DOHH2 (cell line): Measurements from ENCODE around the gene TNNC2.
"Not testable (repeated sequence)": the region's sequence is repeated elsewhere in the genome, so short reads cannot be mapped to it uniquely, and the experiment has no call there.

Source experiments
- H3F3A ChIP-seq: fragments of 200-600 bp; sonication (generic), shearing (Covaris generic); 2 replicates; pipeline ENCODE4 v1.6.0; 2016; ENCODE audit warnings: antibody characterized with exemption, mild to moderate bottlenecking; ENCODE audit not compliant: control insufficient read depth, insufficient read depth
- H3K27ac ChIP-seq: fragments of 200-600 bp; sonication (generic); 2 replicates; pipeline ENCODE4 v1.5.1; 2014; ENCODE audit warnings: low read depth, mild to moderate bottlenecking, low read length, moderate library complexity
- H3K27me3 ChIP-seq: fragments of 200-600 bp; sonication (generic); 2 replicates; pipeline ENCODE4 v1.6.1; 2014; ENCODE audit warnings: mild to moderate bottlenecking, low read length, mixed read lengths; ENCODE audit not compliant: control insufficient read depth
- H3K36me3 ChIP-seq: fragments of 200-600 bp; sonication (generic); 2 replicates; pipeline ENCODE4 v1.6.1; 2014; ENCODE audit warnings: mild to moderate bottlenecking, low read length, moderate library complexity, mixed read lengths; ENCODE audit not compliant: control insufficient read depth
- H3K4me1 ChIP-seq: fragments of 200-600 bp; sonication (generic); 2 replicates; pipeline ENCODE4 v1.6.1; 2014; ENCODE audit warnings: mild to moderate bottlenecking, low read length, mixed read lengths; ENCODE audit not compliant: control insufficient read depth
- H3K4me2 ChIP-seq: fragments of 200-600 bp; sonication (generic); 2 replicates; pipeline ENCODE4 v1.6.0; 2014; ENCODE audit warnings: mild to moderate bottlenecking, low read length, moderate library complexity
- H3K4me3 ChIP-seq: fragments of 200-600 bp; sonication (generic); 2 replicates; pipeline ENCODE4 v1.5.1; 2014; ENCODE audit warnings: mild to moderate bottlenecking, low read length, mixed read lengths
- H3K79me2 ChIP-seq: fragments of 200-600 bp; sonication (generic); 2 replicates; pipeline ENCODE4 v1.6.1; 2014; ENCODE audit warnings: mild to moderate bottlenecking, low read length, mixed read lengths; ENCODE audit not compliant: control insufficient read depth
- H3K9me2 ChIP-seq: fragments of 200-600 bp; sonication (generic); replicated peaks from 2 replicates; pipeline ENCODE4 v1.6.1; 2014; ENCODE audit warnings: mild to moderate bottlenecking, low read length, mixed read lengths; ENCODE audit not compliant: control insufficient read depth
- H3K9me3 ChIP-seq: fragments of 200-600 bp; sonication (generic); 2 replicates; pipeline ENCODE4 v1.6.1; 2014; ENCODE audit warnings: antibody characterized with exemption, low read length, mixed read lengths; ENCODE audit not compliant: control insufficient read depth, insufficient read depth
- H4K20me1 ChIP-seq: fragments of 200-600 bp; sonication (generic); 2 replicates; pipeline ENCODE4 v1.6.0; 2014; ENCODE audit warnings: low read depth, mild to moderate bottlenecking, antibody characterized with exemption, low read length, moderate library complexity; ENCODE audit not compliant: control insufficient read depth, insufficient read depth
- EZH2phosphoT487 ChIP-seq: fragments of 200-600 bp; sonication (generic); IDR thresholded peaks from 2 replicates; pipeline ENCODE4 v1.6.1; 2017; ENCODE audit warnings: borderline replicate concordance, mild to moderate bottlenecking, antibody characterized with exemption, low read length, moderate library complexity, mixed read lengths
- TF ChIP-seq, protein P1 (sequence below): fragments of 200-600 bp; sonication (generic); IDR thresholded peaks from one replicate; pipeline ENCODE4 v1.5.1; 2014; ENCODE audit warnings: antibody characterized with exemption, mild to moderate bottlenecking, low read depth, low read length; ENCODE audit not compliant: poor library complexity, severe bottlenecking

Gene TNNC2

DNA sequence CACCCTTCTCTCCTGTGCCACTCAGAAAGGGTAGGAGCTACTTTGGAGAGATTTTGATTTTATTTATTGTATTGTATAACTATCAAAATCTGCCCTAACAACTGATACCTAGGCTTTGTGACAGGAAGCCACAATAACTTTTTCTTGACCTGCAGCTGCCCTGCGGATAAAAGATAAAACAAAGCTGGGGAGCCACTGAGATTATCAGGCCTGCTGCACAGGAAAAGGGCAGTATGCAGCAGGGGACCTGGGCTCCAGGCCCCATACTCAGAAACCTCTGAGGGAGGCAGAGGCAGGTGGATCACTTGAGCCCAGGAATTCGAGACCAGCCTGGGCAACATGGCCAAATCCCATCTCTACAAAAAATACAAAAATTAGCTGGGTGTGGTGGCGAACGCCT is 5.5 kb upstream of the TNNC2 start:
- Histone ChIP-seq H3K9me2 (no peaks in the 10 kb centered on the region), H3K4me3 (no peak overlapping the region), H3K27ac (no peak overlapping the region), H3K79me2 (no peaks in the 10 kb centered on the region), H3K9me3 (no peaks in the 10 kb centered on the region), H4K20me1 (no peaks in the 10 kb centered on the region), H3K4me1 (peaks cover 11% of the 10 kb centered on the region), H3K4me2 (no peak overlapping the region), H3K36me3 (no peaks in the 10 kb centered on the region), H3F3A (0 out of 2 replicates have a peak, but pooled peaks cover 2% of the 10 kb centered on the region), H3K27me3 (peaks cover 23% of the 10 kb centered on the region)
- TF ChIP-seq, protein P1, sequence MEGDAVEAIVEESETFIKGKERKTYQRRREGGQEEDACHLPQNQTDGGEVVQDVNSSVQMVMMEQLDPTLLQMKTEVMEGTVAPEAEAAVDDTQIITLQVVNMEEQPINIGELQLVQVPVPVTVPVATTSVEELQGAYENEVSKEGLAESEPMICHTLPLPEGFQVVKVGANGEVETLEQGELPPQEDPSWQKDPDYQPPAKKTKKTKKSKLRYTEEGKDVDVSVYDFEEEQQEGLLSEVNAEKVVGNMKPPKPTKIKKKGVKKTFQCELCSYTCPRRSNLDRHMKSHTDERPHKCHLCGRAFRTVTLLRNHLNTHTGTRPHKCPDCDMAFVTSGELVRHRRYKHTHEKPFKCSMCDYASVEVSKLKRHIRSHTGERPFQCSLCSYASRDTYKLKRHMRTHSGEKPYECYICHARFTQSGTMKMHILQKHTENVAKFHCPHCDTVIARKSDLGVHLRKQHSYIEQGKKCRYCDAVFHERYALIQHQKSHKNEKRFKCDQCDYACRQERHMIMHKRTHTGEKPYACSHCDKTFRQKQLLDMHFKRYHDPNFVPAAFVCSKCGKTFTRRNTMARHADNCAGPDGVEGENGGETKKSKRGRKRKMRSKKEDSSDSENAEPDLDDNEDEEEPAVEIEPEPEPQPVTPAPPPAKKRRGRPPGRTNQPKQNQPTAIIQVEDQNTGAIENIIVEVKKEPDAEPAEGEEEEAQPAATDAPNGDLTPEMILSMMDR = no peak
- TF ChIP-seq EZH2phosphoT487 = no peak

DNA sequence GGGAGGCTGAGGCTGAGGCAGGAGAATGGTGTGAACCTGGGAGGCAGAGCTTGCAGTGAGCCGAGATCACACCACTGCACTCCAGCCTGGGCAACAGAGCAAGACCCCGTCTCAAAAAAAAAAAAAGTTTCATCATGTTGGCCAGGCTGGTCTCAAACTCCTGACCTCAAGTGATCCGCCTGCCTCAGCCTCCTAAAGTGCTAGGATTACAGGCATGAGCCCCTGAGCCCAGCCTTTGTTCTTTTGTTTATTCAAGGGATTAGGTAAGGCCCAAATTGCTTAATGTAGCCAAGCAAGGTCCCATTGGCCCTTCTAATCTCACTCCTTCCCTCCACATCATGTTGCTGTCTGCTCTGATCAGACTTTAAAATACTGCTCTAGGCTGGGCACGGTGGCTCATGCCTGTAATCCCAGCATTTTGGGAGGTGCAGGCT is 2.6 kb upstream of the TNNC2 start:
- not testable (repeated sequence) for H3K27ac ChIP-seq, H3K9me3 ChIP-seq, H3K79me2 ChIP-seq, H3K4me2 ChIP-seq, H3F3A ChIP-seq, H3K36me3 ChIP-seq, H3K4me3 ChIP-seq, H3K9me2 ChIP-seq, H4K20me1 ChIP-seq
- peaks cover 23% of the 10 kb centered on the region for H3K27me3 ChIP-seq
- H3K4me1 ChIP-seq = peaks cover 11% of the 10 kb centered on the region

DNA sequence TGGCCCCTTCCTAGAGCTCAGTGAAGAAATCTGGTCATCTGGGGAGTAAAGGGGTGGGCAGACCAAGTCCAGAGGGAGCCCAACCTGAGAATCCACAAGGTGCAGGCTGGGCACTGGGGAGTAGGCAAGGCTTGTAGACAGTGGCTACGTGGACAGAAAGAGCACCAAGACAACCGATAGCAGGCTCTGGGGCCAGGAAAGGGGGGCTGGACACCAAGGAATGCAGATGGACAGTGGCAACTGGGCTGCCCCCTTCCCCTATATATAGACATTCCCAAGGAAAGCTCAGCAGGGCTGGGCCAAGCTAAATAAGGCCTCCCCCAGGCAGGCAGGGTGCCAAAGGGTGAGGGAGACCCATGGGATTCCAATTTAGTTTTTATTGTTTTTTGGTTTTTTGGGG is 1.5 kb upstream of the TNNC2 start:
- no peaks in the 10 kb centered on the region for H3K9me3 ChIP-seq
- TF ChIP-seq EZH2phosphoT487 = no peak
- TF ChIP-seq, protein P1 = no peak
- H3K27me3 ChIP-seq = peaks cover 17% of the 10 kb centered on the region
- H3F3A ChIP-seq = no peaks in the 10 kb centered on the region
- H3K4me1 ChIP-seq = peaks cover 13% of the 10 kb centered on the region
- no peak overlapping the region for H3K4me3 ChIP-seq
- H3K9me2 ChIP-seq = no peaks in the 10 kb centered on the region
- H3K79me2 ChIP-seq = no peaks in the 10 kb centered on the region
- H3K27ac ChIP-seq = no peak overlapping the region
- no peaks in the 10 kb centered on the region for H3K36me3 ChIP-seq
- H3K4me2 ChIP-seq = no peak overlapping the region
- no peaks in the 10 kb centered on the region for H4K20me1 ChIP-seq

DNA sequence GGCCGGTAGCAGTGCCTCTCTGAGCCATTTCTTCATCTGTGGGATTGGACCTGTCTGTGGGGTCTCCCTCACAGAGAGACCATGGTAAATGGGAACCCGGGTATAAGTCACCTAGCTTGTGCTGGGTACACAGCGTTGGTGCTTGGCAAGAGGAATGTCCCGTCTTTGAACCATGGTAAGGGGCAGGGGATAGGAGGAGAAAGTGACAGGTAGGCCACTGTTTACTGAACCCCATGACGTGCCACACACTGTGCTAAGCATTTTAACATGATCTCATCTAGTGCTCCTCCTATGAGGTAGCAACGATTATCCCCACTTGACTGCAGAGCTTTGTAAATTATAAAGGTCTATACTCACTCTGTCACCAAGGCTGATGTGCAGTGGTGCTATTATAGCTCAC is 600 bp upstream of the TNNC2 start:
- no peak overlapping the region for H3K4me2 ChIP-seq
- no peaks in the 10 kb centered on the region for H3K79me2 ChIP-seq
- H3K36me3 ChIP-seq = no peaks in the 10 kb centered on the region
- no peaks in the 10 kb centered on the region for H3K9me3 ChIP-seq
- H3K27me3 ChIP-seq = peaks cover 8% of the 10 kb centered on the region
- TF ChIP-seq, protein P1 = no peak
- no peak for TF ChIP-seq EZH2phosphoT487
- no peak overlapping the region for H3K27ac ChIP-seq
- peaks cover 7% of the 10 kb centered on the region; the same call in 1 of the 2 replicates for H3K4me1 ChIP-seq
- H3F3A ChIP-seq = no peaks in the 10 kb centered on the region
- H3K4me3 ChIP-seq = no peak overlapping the region
- no peaks in the 10 kb centered on the region for H4K20me1 ChIP-seq
- no peaks in the 10 kb centered on the region for H3K9me2 ChIP-seq
